Lung (tissue), 12 donors: ENCODE measurements around the gene HPN. TPM values are rescaled to one million over a fixed set of nuclear protein-coding genes. Genes with fewer than 3 reads are reported as not detected.
"Not testable (repeated sequence)": the region's sequence is repeated elsewhere in the genome, so short reads cannot be mapped to it uniquely, and the experiment has no call there.

Experiments used
- ATAC-seq: fragments of 200-7000 bp; cut with Tn5 transposase; one replicate; pipeline ENCODE4 v1.9.1; 2020; ENCODE audit warnings: moderate number of reproducible peaks; ENCODE audit not compliant: insufficient read depth, low FRiP score
- DNase-seq, 3 donors: peaks; one replicate each; pipeline ENCODE4 v3.0.0-alpha.2; 2013 to 2017
- H3K27ac ChIP-seq, 2 donors: one replicate each; pipeline ENCODE4 v1.5.1; 2013; ENCODE audit warnings: mild to moderate bottlenecking in 2 of 2, moderate library complexity in 2 of 2, control low read depth in 1 of 2, inconsistent platforms in 1 of 2, low read depth in 1 of 2, low read length in 1 of 2
- H3K27me3 ChIP-seq, 3 donors: one replicate each; pipeline ENCODE4 v1.5.1; 2013; ENCODE audit warnings: low read length in 2 of 3; ENCODE audit not compliant: control insufficient read depth in 3 of 3, insufficient read depth in 3 of 3
- H3K36me3 ChIP-seq, 4 donors: one replicate each; pipeline ENCODE4 v1.5.1; 2013; ENCODE audit warnings: low read length in 4 of 4, mild to moderate bottlenecking in 1 of 4, moderate library complexity in 1 of 4; ENCODE audit not compliant: control insufficient read depth in 4 of 4, insufficient read depth in 4 of 4
- H3K4me1 ChIP-seq, 5 donors: one replicate each; pipeline ENCODE4 v1.5.1; 2013; ENCODE audit warnings: low read length in 5 of 5, mild to moderate bottlenecking in 2 of 5, moderate library complexity in 1 of 5; ENCODE audit not compliant: control insufficient read depth in 5 of 5, insufficient read depth in 5 of 5
- H3K4me3 ChIP-seq: one replicate; pipeline ENCODE4 v1.5.1; 2013; ENCODE audit warnings: mild to moderate bottlenecking, control low read depth, moderate library complexity
- H3K9ac ChIP-seq, 2 donors: one replicate each; pipeline ENCODE4 v1.5.1; 2013; ENCODE audit warnings: low read length in 2 of 2, control low read depth in 1 of 2; ENCODE audit not compliant: insufficient read depth in 1 of 2
- H3K9me3 ChIP-seq, 4 donors: one replicate each; pipeline ENCODE4 v1.5.1; 2013; ENCODE audit warnings: low read length in 3 of 4, mild to moderate bottlenecking in 1 of 4, moderate library complexity in 1 of 4; ENCODE audit not compliant: control insufficient read depth in 4 of 4, insufficient read depth in 3 of 4
- CTCF ChIP-seq: IDR thresholded peaks from 2 replicates; pipeline ENCODE4 v1.5.1; 2012; ENCODE audit warnings: mild to moderate bottlenecking; ENCODE audit errors: control extremely low read depth, extremely low read depth
- WGBS, 2 donors: extraction: QIAGEN DNeasy Blood & Tissue Kit; methylation state at CpG; one replicate each; pipeline ENCODE4 v1.1.7; 2013; 5-methylcytosine and 5-hydroxymethylcytosine counted together
- polyA plus RNA-seq, 2 donors: library from polyadenylated mRNA; stranded (reverse); fragments of 200-250 nt; gene quantifications; one replicate each; pipeline ENCODE4 v1.2.1, GENCODE V29; 2013
- total RNA-seq, 2 donors: library from RNA; depleted of rRNA in 1 of 2; stranded (reverse); fragments of >200 nt in 1 of 2; gene quantifications; one replicate each; pipeline ENCODE4 v1.2.1, GENCODE V29; 2014 to 2021
- donor health status: control.
- donor health status: control.
- donor health status: Bipolar disorder and iron deficiency.
- donor health status: healthy.
- donor health status: DM: yes; HTN: yes; CAD: no.

Gene HPN
- total and polyA plus RNA-seq, 4 donors, result 15.4 to 41.4 (median 26.8) TPM

GRCh38 chr19:34995551-34995950 is 46.0 kb upstream of the HPN start:
- Histone ChIP-seq H3K27me3 (no peaks in the 10 kb centered on the region), H3K9ac (no peak overlapping the region), H3K4me1 (peaks cover 0 to 27% (median 0%) of the 10 kb centered on the region in 5 donors), H3K27ac (peak overlapping the region in 1 of 2 donors; percentile 37), H3K36me3 (no peaks in the 10 kb centered on the region), H3K4me3 (no peak overlapping the region), H3K9me3 (no peaks in the 10 kb centered on the region)
- WGBS, 2 donors, result 81 to 94% methylated on average over 7 to 8 of the region's 8 CpGs
- TF ChIP-seq CTCF, result no peak
- ATAC-seq (no peak), DNase-seq (no peak)

GRCh38 chr19:34997071-34997617 is 44.4 kb upstream of the HPN start:
- Histone ChIP-seq H3K27me3 (no peaks in the 10 kb centered on the region), H3K4me1 (peaks cover 0 to 29% (median 5%) of the 10 kb centered on the region in 5 donors), H3K4me3 (no peak overlapping the region), H3K9me3 (no peaks in the 10 kb centered on the region), H3K36me3 (peaks cover 0 to 3% (median 0%) of the 10 kb centered on the region in 4 donors), H3K9ac (no peak overlapping the region), H3K27ac (peak overlapping the region in 1 of 2 donors; percentile 69)
- TF ChIP-seq CTCF, result no peak
- DNase-seq (no peak), ATAC-seq (no peak)
- 27 to 45% methylated on average over 8 of the region's 8 CpGs for WGBS, 2 donors

GRCh38 chr19:34998224-34998623 is 43.3 kb upstream of the HPN start:
- not testable (repeated sequence) for H3K9me3 ChIP-seq, H3K4me3 ChIP-seq, H3K9ac ChIP-seq, DNase-seq, H3K27ac ChIP-seq, H3K27me3 ChIP-seq, H3K36me3 ChIP-seq, ATAC-seq
- H3K4me1 ChIP-seq, result peaks cover 0 to 34% (median 9%) of the 10 kb centered on the region in 5 donors
- WGBS, 2 donors, result 92 to 93% methylated on average over 6 to 7 of the region's 7 CpGs

- DNase-seq, result no peak
- no peaks in the 10 kb centered on the region for H3K27me3 ChIP-seq
- H3K9ac ChIP-seq, result peak overlapping the region; percentile 70 to 95
- peak overlapping the region; percentile 18 for H3K4me3 ChIP-seq
- H3K9me3 ChIP-seq, result no peaks in the 10 kb centered on the region
- H3K36me3 ChIP-seq, result peaks cover 0 to 3% (median under 1%) of the 10 kb centered on the region in 4 donors
- peak overlapping the region; percentile 64 to 99 for H3K27ac ChIP-seq
- no peak for ATAC-seq
- peaks cover 0 to 40% (median 9%) of the 10 kb centered on the region in 5 donors for H3K4me1 ChIP-seq
- 43 to 45% methylated on average over 13 of the region's 13 CpGs for WGBS, 2 donors
- TF ChIP-seq CTCF, result no peak
Observed at GRCh38 chr19:34998777-34999497, 42.6 kb upstream of the HPN start.
